Measurements from ENCODE around the gene ZNF362. TPM values are rescaled to one million over a fixed set of nuclear protein-coding genes. Genes with fewer than 3 reads are reported as not detected.
"Not testable (repeated sequence)": the region's sequence is repeated elsewhere in the genome, so short reads cannot be mapped to it uniquely, and the experiment has no call there.

ZNF362 gene
- total RNA-seq, 6 experiments from 2014 or later = 15.3 to 19.6 (median 17.0) TPM

GRCh38 chr1:33232716-33233115 lies 23.6 kb upstream of the ZNF362 start:
- no peaks in the 10 kb centered on the region for H3K36me3 Mint-ChIP-seq (ENCODE audit: low read depth)

GRCh38 chr1:33234131-33234530 lies 22.2 kb upstream of the ZNF362 start:
- H3K36me3 Mint-ChIP-seq (ENCODE audit: low read depth) = no peaks in the 10 kb centered on the region
- H3K9me3 Mint-ChIP-seq = no peaks in the 10 kb centered on the region
- H3K4me1 Mint-ChIP-seq (ENCODE audit: low read depth) = peaks cover 33% of the 10 kb centered on the region
- DNase-seq = no peak
- peaks cover 9% of the 10 kb centered on the region for H3K27me3 Mint-ChIP-seq (ENCODE audit: insufficient read depth)
- no peak overlapping the region for H3K27ac Mint-ChIP-seq
- no peak overlapping the region for H3K4me3 Mint-ChIP-seq
- TF ChIP-seq, protein P1, sequence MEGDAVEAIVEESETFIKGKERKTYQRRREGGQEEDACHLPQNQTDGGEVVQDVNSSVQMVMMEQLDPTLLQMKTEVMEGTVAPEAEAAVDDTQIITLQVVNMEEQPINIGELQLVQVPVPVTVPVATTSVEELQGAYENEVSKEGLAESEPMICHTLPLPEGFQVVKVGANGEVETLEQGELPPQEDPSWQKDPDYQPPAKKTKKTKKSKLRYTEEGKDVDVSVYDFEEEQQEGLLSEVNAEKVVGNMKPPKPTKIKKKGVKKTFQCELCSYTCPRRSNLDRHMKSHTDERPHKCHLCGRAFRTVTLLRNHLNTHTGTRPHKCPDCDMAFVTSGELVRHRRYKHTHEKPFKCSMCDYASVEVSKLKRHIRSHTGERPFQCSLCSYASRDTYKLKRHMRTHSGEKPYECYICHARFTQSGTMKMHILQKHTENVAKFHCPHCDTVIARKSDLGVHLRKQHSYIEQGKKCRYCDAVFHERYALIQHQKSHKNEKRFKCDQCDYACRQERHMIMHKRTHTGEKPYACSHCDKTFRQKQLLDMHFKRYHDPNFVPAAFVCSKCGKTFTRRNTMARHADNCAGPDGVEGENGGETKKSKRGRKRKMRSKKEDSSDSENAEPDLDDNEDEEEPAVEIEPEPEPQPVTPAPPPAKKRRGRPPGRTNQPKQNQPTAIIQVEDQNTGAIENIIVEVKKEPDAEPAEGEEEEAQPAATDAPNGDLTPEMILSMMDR (IDR thresholded peaks at IDR 0.05) = no peak

More at GRCh38 chr1:33232716-33233115, 23.6 kb upstream of the ZNF362 start:
- peaks cover 44% of the 10 kb centered on the region for H3K4me1 Mint-ChIP-seq (ENCODE audit: low read depth)
- no peak overlapping the region for H3K27ac Mint-ChIP-seq
- H3K9me3 Mint-ChIP-seq = no peaks in the 10 kb centered on the region
- TF ChIP-seq, protein P1 (IDR thresholded peaks at IDR 0.05) = no peak
- no peak for DNase-seq
- H3K27me3 Mint-ChIP-seq (ENCODE audit: insufficient read depth) = peaks cover 19% of the 10 kb centered on the region
- H3K4me3 Mint-ChIP-seq = no peak overlapping the region

- peaks cover 7% of the 10 kb centered on the region for H3K27me3 Mint-ChIP-seq (ENCODE audit: insufficient read depth)
- H3K36me3 Mint-ChIP-seq (ENCODE audit: low read depth) = no peaks in the 10 kb centered on the region
- H3K4me3 Mint-ChIP-seq = no peak overlapping the region
- TF ChIP-seq, protein P1 (IDR thresholded peaks at IDR 0.05) = no peak
- peaks cover 32% of the 10 kb centered on the region for H3K4me1 Mint-ChIP-seq (ENCODE audit: low read depth)
- DNase-seq = no peak
- H3K27ac Mint-ChIP-seq = no peak overlapping the region
- no peaks in the 10 kb centered on the region for H3K9me3 Mint-ChIP-seq
These were observed 21.7 kb upstream of the ZNF362 start for GRCh38 chr1:33234588-33234990.

- no peaks in the 10 kb centered on the region for H3K9me3 Mint-ChIP-seq
- peaks cover 8% of the 10 kb centered on the region for H3K27me3 Mint-ChIP-seq (ENCODE audit: insufficient read depth)
- TF ChIP-seq, protein P1 (IDR thresholded peaks at IDR 0.05) = no peak
- no peak for DNase-seq
- no peaks in the 10 kb centered on the region for H3K36me3 Mint-ChIP-seq (ENCODE audit: low read depth)
- no peak overlapping the region for H3K4me3 Mint-ChIP-seq
- no peak overlapping the region for H3K27ac Mint-ChIP-seq
- peaks cover 37% of the 10 kb centered on the region for H3K4me1 Mint-ChIP-seq (ENCODE audit: low read depth)
These were observed 20.8 kb upstream of the ZNF362 start for GRCh38 chr1:33235521-33235920.

DNA sequence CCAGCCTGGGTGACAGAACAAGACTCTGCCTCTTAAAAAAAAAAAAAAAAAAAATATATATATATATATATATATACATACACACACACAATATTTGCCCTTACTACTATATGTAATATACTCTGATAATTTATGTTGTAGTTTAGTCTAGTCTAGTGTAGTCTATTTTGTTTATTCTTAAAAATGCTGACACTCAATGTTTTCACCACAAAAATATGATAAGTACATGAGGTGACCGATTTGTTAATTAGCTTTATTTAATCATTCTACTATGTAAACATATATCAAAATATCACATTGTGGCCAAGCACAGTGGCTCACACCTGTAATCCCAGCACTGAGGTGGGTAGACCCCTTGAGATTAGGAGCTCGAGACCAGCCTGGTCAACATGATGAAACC lies 19.8 kb upstream of the ZNF362 start:
- no peak overlapping the region for H3K27ac Mint-ChIP-seq
- H3K36me3 Mint-ChIP-seq (ENCODE audit: low read depth) = no peaks in the 10 kb centered on the region
- no peak overlapping the region for H3K4me3 Mint-ChIP-seq
- H3K4me1 Mint-ChIP-seq (ENCODE audit: low read depth) = peaks cover 37% of the 10 kb centered on the region
- peaks cover 6% of the 10 kb centered on the region for H3K27me3 Mint-ChIP-seq (ENCODE audit: insufficient read depth)
- TF ChIP-seq, protein P1 (IDR thresholded peaks at IDR 0.05) = no peak
- DNase-seq = no peak
- H3K9me3 Mint-ChIP-seq = no peaks in the 10 kb centered on the region

DNA sequence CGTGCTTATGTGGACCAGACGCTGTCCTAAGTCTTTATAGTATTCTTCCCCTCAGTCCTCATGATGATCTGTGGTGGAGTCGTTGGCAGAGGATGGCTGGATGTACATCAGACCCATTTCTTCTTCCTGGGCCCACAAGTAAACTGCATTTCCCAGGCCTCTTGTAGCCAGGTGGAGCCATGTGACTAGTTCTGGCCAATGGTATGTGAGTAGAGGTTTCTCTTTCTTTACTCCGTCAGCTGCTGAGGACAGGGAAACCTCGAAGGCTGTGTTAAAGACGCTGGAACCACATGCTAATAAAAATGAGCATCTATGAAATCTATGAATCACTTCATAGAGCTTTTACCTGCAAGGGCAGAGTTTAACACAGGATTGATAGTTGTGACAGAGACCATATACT lies 18.7 kb upstream of the ZNF362 start:
- DNase-seq = no peak
- no peaks in the 10 kb centered on the region for H3K9me3 Mint-ChIP-seq
- peak overlapping the region; percentile 46 for H3K4me3 Mint-ChIP-seq
- peaks cover 45% of the 10 kb centered on the region for H3K4me1 Mint-ChIP-seq (ENCODE audit: low read depth)
- H3K27me3 Mint-ChIP-seq (ENCODE audit: insufficient read depth) = peaks cover 6% of the 10 kb centered on the region
- no peak overlapping the region for H3K27ac Mint-ChIP-seq
- H3K36me3 Mint-ChIP-seq (ENCODE audit: low read depth) = no peaks in the 10 kb centered on the region
- TF ChIP-seq, protein P1 (IDR thresholded peaks at IDR 0.05) = no peak

- H3K4me1 Mint-ChIP-seq (ENCODE audit: low read depth) = peaks cover 45% of the 10 kb centered on the region
- H3K9me3 Mint-ChIP-seq; H3K27me3 Mint-ChIP-seq (ENCODE audit: insufficient read depth); H3K27ac Mint-ChIP-seq; DNase-seq; H3K36me3 Mint-ChIP-seq (ENCODE audit: low read depth); H3K4me3 Mint-ChIP-seq: not testable (repeated sequence)
These were observed 18.0 kb upstream of the ZNF362 start for GRCh38 chr1:33238194-33238724.

DNA sequence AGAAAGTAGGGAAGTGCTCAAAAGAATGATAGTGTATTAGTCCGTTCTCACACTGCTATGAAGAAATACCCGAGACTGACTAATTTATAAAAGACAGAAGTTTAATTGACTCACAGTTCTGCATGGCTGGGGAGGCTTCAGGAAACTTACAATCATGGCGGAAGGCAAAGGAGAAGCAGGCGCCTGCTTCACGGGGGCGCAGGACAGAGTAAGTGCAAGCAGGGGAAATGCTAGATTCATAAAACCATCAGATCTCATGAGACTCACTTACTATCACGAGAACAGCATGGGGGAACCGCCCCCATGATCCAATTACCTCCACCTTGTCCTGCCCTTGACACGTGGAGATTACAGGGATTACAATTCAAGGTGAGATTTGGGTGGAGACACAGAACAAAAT lies 16.9 kb upstream of the ZNF362 start:
- H3K4me1 Mint-ChIP-seq (ENCODE audit: low read depth) = peaks cover 42% of the 10 kb centered on the region
- not testable (repeated sequence) for H3K27ac Mint-ChIP-seq; H3K36me3 Mint-ChIP-seq (ENCODE audit: low read depth); DNase-seq; H3K27me3 Mint-ChIP-seq (ENCODE audit: insufficient read depth); H3K4me3 Mint-ChIP-seq; H3K9me3 Mint-ChIP-seq
